Measurements from ENCODE around the gene IL25.

Gene IL25

GRCh38 chr14:23366426-23366921 lies 6.1 kb upstream of the IL25 start:
- H3K27ac ChIP-seq (ENCODE audit: low read length), result no peak overlapping the region
- H4K20me1 ChIP-seq (ENCODE audit: insufficient read depth, low read length), result no peaks in the 10 kb centered on the region
- no peaks in the 10 kb centered on the region for H3K36me3 ChIP-seq (ENCODE audit: insufficient read depth, low read length)
- no peak overlapping the region for H3K9ac ChIP-seq (ENCODE audit: low read depth, low read length)
- ATAC-seq (ENCODE audit: insufficient read depth, low read depth) (no peak), DNase-seq (no peak)
- H3K4me3 ChIP-seq (ENCODE audit: low read depth in 1 of 2, low read length in 2 of 2), result no peak overlapping the region
- no peaks in the 10 kb centered on the region for H3K79me2 ChIP-seq (ENCODE audit: insufficient read depth, low read length)
- no peaks in the 10 kb centered on the region for H3K9me3 ChIP-seq (ENCODE audit: insufficient read depth, low read length, severe bottlenecking)
- no peak overlapping the region for H3K4me2 ChIP-seq (ENCODE audit: insufficient read depth, low read length)
- H3K27me3 ChIP-seq (ENCODE audit: insufficient read depth, low read length, poor library complexity), result peaks cover 3% of the 10 kb centered on the region
- no peaks in the 10 kb centered on the region for H3K4me1 ChIP-seq (ENCODE audit: insufficient read depth, low read length)
- H2AFZ ChIP-seq (ENCODE audit: low read depth, low read length), result no peak overlapping the region
- no peak for TF ChIP-seq EZH2 (IDR thresholded peaks at IDR 0.05; ENCODE audit: borderline replicate concordance, low read depth, low read length, severe bottlenecking)
- no peak for TF ChIP-seq CTCF (IDR thresholded peaks at IDR 0.05; ENCODE audit: borderline replicate concordance, extremely low read depth, low read length, poor library complexity, severe bottlenecking)

GRCh38 chr14:23370221-23370620 lies 2.4 kb upstream of the IL25 start:
- no peaks in the 10 kb centered on the region for H3K9me3 ChIP-seq (ENCODE audit: insufficient read depth, low read length, severe bottlenecking)
- no peak for ATAC-seq (ENCODE audit: insufficient read depth, low read depth)
- H3K4me2 ChIP-seq (ENCODE audit: insufficient read depth, low read length), result no peak overlapping the region
- H3K4me1 ChIP-seq (ENCODE audit: insufficient read depth, low read length), result no peaks in the 10 kb centered on the region
- H3K36me3 ChIP-seq (ENCODE audit: insufficient read depth, low read length), result no peaks in the 10 kb centered on the region
- H3K27ac ChIP-seq (ENCODE audit: low read length), result no peak overlapping the region
- H2AFZ ChIP-seq (ENCODE audit: low read depth, low read length), result no peak overlapping the region
- peaks cover 15% of the 10 kb centered on the region for H3K27me3 ChIP-seq (ENCODE audit: insufficient read depth, low read length, poor library complexity)
- no peaks in the 10 kb centered on the region for H3K79me2 ChIP-seq (ENCODE audit: insufficient read depth, low read length)
- no peak for TF ChIP-seq EZH2 (IDR thresholded peaks at IDR 0.05; ENCODE audit: borderline replicate concordance, low read depth, low read length, severe bottlenecking)
- no peak for TF ChIP-seq CTCF (IDR thresholded peaks at IDR 0.05; ENCODE audit: borderline replicate concordance, extremely low read depth, low read length, poor library complexity, severe bottlenecking)
- H3K4me3 ChIP-seq (ENCODE audit: low read depth in 1 of 2, low read length in 2 of 2), result no peak overlapping the region
- no peak for DNase-seq
- no peaks in the 10 kb centered on the region for H4K20me1 ChIP-seq (ENCODE audit: insufficient read depth, low read length)
- H3K9ac ChIP-seq (ENCODE audit: low read depth, low read length), result no peak overlapping the region

DNA sequence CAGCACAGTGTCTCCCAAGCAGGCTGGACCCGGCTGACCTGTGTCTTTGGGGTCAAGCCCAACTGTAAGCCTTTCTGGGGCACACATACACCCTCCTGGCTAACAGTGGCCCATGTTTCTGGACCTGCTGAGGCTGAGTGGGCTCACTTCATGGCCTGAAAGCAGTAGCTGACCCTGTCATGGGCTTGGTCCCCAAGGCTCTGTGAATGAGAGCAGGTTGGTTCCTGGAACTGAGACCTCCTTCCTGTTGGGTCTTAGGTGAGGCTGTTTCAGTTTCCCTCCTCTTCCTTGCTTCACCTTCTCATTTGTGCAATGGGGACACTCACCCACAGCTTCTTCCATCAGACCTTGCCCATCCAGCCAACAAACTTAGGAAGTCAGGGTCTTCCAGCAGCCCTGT lies 744 bp upstream of the IL25 start:
- TF ChIP-seq EZH2 (IDR thresholded peaks at IDR 0.05; ENCODE audit: borderline replicate concordance, low read depth, low read length, severe bottlenecking) (no peak), CTCF (IDR thresholded peaks at IDR 0.05; ENCODE audit: borderline replicate concordance, extremely low read depth, low read length, poor library complexity, severe bottlenecking) (no peak)
- Histone ChIP-seq H3K27me3 (ENCODE audit: insufficient read depth, low read length, poor library complexity) (peaks cover 15% of the 10 kb centered on the region), H3K79me2 (ENCODE audit: insufficient read depth, low read length) (no peaks in the 10 kb centered on the region), H3K4me3 (ENCODE audit: low read depth in 1 of 2, low read length in 2 of 2) (no peak overlapping the region), H3K4me2 (ENCODE audit: insufficient read depth, low read length) (no peak overlapping the region), H3K9me3 (ENCODE audit: insufficient read depth, low read length, severe bottlenecking) (no peaks in the 10 kb centered on the region), H2AFZ (ENCODE audit: low read depth, low read length) (no peak overlapping the region), H3K4me1 (ENCODE audit: insufficient read depth, low read length) (no peaks in the 10 kb centered on the region), H3K36me3 (ENCODE audit: insufficient read depth, low read length) (no peaks in the 10 kb centered on the region), H3K27ac (ENCODE audit: low read length) (no peak overlapping the region), H4K20me1 (ENCODE audit: insufficient read depth, low read length) (no peaks in the 10 kb centered on the region), H3K9ac (ENCODE audit: low read depth, low read length) (no peak overlapping the region)
- no peak for ATAC-seq (ENCODE audit: insufficient read depth, low read depth)
- no peak for DNase-seq

DNA sequence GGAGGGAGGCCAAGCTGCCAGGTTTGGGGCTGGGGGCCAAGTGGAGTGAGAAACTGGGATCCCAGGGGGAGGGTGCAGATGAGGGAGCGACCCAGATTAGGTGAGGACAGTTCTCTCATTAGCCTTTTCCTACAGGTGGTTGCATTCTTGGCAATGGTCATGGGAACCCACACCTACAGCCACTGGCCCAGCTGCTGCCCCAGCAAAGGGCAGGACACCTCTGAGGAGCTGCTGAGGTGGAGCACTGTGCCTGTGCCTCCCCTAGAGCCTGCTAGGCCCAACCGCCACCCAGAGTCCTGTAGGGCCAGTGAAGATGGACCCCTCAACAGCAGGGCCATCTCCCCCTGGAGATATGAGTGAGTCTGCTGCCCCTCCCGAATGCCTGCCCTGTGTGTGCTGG lies 432 bp downstream of the IL25 start:
- H3K4me2 ChIP-seq (ENCODE audit: insufficient read depth, low read length), result no peak overlapping the region

More for the DNA sequence above, 432 bp downstream of the IL25 start:
- Histone ChIP-seq H3K27me3 (ENCODE audit: insufficient read depth, low read length, poor library complexity) (peaks cover 25% of the 10 kb centered on the region), H3K36me3 (ENCODE audit: insufficient read depth, low read length) (no peaks in the 10 kb centered on the region), H3K4me3 (ENCODE audit: low read depth in 1 of 2, low read length in 2 of 2) (no peak overlapping the region), H3K79me2 (ENCODE audit: insufficient read depth, low read length) (no peaks in the 10 kb centered on the region), H3K9ac (ENCODE audit: low read depth, low read length) (no peak overlapping the region), H3K9me3 (ENCODE audit: insufficient read depth, low read length, severe bottlenecking) (no peaks in the 10 kb centered on the region), H2AFZ (ENCODE audit: low read depth, low read length) (no peak overlapping the region), H3K4me1 (ENCODE audit: insufficient read depth, low read length) (no peaks in the 10 kb centered on the region), H4K20me1 (ENCODE audit: insufficient read depth, low read length) (no peaks in the 10 kb centered on the region), H3K27ac (ENCODE audit: low read length) (no peak overlapping the region)
- no peak for ATAC-seq (ENCODE audit: insufficient read depth, low read depth)
- no peak for TF ChIP-seq EZH2 (IDR thresholded peaks at IDR 0.05; ENCODE audit: borderline replicate concordance, low read depth, low read length, severe bottlenecking)
- no peak for TF ChIP-seq CTCF (IDR thresholded peaks at IDR 0.05; ENCODE audit: borderline replicate concordance, extremely low read depth, low read length, poor library complexity, severe bottlenecking)
- DNase-seq, result no peak
